ENCODE results near the gene SCYGR8.
"Not testable (repeated sequence)": the region's sequence is repeated elsewhere in the genome, so short reads cannot be mapped to it uniquely, and the experiment has no call there.

Gene SCYGR8

DNA sequence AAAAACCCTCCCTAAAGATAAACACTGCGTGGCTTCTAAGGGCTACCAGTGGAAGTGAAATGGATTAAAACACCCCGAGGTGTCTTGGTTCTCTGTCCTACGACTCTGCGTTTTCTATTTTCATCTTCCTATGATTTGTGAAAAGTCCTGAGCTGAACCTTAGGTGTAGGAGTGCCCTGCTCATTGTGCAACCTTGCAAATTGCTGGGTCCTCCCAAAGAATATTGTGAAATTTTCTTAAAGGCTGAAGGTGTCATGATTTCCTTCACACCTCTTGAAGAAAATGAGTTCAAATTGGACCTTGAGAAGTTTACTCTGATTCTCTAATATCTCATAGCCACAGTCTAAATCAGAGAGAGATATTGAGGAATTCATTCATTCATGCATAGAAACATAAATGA lies 26.1 kb upstream of the SCYGR8 start:
- H3K9ac ChIP-seq (ENCODE audit: low read length) = no peak overlapping the region
- no peak overlapping the region for H3K27ac ChIP-seq (ENCODE audit: low read length)
- H3K27me3 ChIP-seq (ENCODE audit: control insufficient read depth, insufficient read depth, low read length) = peaks cover 10% of the 10 kb centered on the region
- H3K36me3 ChIP-seq (ENCODE audit: control insufficient read depth, low read depth, low read length) = no peaks in the 10 kb centered on the region
- no peak overlapping the region for H3K4me3 ChIP-seq (ENCODE audit: low read length)
- H3K9me3 ChIP-seq (ENCODE audit: control insufficient read depth, low read depth, low read length) = no peaks in the 10 kb centered on the region
- peaks cover 12% of the 10 kb centered on the region for H3K4me1 ChIP-seq (ENCODE audit: control insufficient read depth, low read depth, low read length)

DNA sequence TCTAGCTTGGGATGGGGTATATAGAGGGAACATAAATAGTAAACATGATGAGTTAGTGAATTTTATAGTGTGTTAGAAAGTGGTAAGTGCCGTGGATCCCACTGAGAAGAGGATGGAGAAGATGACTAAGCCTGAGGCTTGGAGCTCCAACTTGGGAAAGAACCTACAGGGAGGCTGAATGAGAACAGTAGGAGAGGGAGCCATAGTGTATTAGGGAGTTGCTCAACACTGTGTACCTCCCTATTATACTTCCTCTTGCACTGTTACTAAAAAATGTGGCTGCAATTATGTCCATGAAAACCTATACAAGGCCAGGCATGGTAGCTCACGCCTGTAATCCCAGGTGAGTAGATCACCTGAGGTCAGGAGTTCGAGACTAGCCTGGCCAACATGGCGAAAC lies 25.0 kb upstream of the SCYGR8 start:
- Histone ChIP-seq H3K9ac (ENCODE audit: low read length) (no peak overlapping the region), H3K4me3 (ENCODE audit: low read length) (no peak overlapping the region), H3K4me1 (ENCODE audit: control insufficient read depth, low read depth, low read length) (peaks cover 12% of the 10 kb centered on the region), H3K27ac (ENCODE audit: low read length) (no peak overlapping the region), H3K36me3 (ENCODE audit: control insufficient read depth, low read depth, low read length) (no peaks in the 10 kb centered on the region), H3K27me3 (ENCODE audit: control insufficient read depth, insufficient read depth, low read length) (peaks cover 10% of the 10 kb centered on the region), H3K9me3 (ENCODE audit: control insufficient read depth, low read depth, low read length) (no peaks in the 10 kb centered on the region)

DNA sequence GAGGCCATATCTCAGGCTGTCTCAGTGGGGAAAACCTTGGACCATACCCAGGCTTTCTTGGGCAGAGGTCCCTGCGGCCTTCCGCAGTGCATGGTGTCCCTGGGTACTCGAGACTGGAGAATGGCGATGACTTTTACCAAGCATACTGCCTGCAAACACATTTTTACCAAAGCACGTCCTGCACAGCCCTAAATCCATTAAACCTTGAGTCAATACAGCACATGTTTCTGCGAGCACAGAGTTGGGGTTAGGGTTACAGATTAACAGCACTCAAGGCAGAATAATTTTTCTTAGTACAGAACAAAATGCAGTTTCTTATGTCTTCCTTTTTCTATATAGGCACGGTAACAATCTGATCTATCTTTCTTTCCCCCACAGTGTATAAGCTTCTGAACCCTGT lies 22.9 kb upstream of the SCYGR8 start:
- H3K36me3 ChIP-seq (ENCODE audit: control insufficient read depth, low read depth, low read length); H3K9ac ChIP-seq (ENCODE audit: low read length); H3K9me3 ChIP-seq (ENCODE audit: control insufficient read depth, low read depth, low read length); H3K4me1 ChIP-seq (ENCODE audit: control insufficient read depth, low read depth, low read length); H3K27ac ChIP-seq (ENCODE audit: low read length); H3K27me3 ChIP-seq (ENCODE audit: control insufficient read depth, insufficient read depth, low read length); H3K4me3 ChIP-seq (ENCODE audit: low read length): not testable (repeated sequence)

DNA sequence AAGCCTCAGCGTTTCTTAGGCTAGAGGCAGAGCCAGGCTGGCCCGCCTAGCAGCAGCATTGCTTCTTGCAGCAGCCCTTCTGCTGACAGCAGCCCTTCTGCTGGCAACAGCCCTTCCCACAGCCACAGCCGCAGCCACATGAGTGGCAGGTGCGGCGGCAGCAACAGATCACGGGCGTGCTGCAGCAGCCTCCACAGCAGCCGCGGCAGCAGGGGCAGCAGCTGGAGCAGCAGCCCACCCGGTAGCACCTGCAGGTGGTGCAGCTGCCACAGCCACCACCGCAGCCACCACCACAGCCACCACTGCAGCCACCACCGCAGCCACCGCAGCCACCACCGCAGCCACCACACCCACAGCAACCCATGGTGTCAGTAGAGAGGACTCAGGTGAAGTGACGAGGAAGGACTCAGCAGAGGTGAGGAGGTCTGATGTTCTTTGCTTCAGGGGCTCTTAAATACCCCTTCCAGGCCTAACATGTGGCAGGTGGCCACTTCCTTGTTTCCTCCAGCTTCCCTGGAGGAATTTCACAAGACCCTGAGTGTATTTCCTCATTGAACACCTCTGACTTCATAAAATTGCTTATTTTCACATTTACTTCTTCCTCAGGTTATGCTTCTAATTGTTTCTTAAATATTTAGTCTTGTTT lies 21.2 kb upstream of the SCYGR8 start, which contains the start of gene SCYGR6:
Gene SCYGR6 (minus strand): TSS at position 364 of the 646 bp plus-strand sequence. CDS start 0 bp downstream, at position 364.
- Histone ChIP-seq H3K36me3 (ENCODE audit: control insufficient read depth, low read depth, low read length) (no peaks in the 10 kb centered on the region), H3K9ac (ENCODE audit: low read length) (no peak within 1 kb of the TSS), H3K9me3 (ENCODE audit: control insufficient read depth, low read depth, low read length) (no peaks in the 10 kb centered on the region), H3K27me3 (ENCODE audit: control insufficient read depth, insufficient read depth, low read length) (no peaks in the 10 kb centered on the region), H3K27ac (ENCODE audit: low read length) (no peak within 1 kb of the TSS), H3K4me1 (ENCODE audit: control insufficient read depth, low read depth, low read length) (no peaks in the 10 kb centered on the region), H3K4me3 (ENCODE audit: low read length) (no peak within 1 kb of the TSS)

DNA sequence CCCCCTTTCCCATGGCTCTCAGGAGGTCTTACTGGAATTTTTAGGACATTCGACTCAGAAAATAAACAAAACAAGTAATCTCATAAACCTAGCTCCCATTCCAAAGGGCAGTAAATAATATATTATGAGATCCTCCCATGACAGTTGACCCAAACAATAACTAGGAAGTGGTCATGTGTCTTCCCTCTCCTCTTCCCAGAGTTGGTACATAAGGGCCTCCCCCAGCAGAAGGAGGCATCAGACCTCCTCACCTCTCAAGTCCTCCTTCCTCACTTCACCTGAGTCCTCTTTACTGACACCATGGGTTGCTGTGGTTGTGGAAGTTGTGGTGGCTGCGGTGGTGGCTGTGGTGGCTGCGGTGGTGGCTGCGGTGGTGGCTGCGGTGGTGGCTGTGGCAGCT lies 17.7 kb upstream of the SCYGR8 start, which contains the start of gene SCYGR7:
Gene SCYGR7 (plus strand): TSS at position 301 of the 400 bp plus-strand sequence. CDS start 0 bp downstream, at position 301.
- Histone ChIP-seq H3K27ac (ENCODE audit: low read length) (no peak within 1 kb of the TSS), H3K36me3 (ENCODE audit: control insufficient read depth, low read depth, low read length) (no peaks in the 10 kb centered on the region), H3K27me3 (ENCODE audit: control insufficient read depth, insufficient read depth, low read length) (no peaks in the 10 kb centered on the region), H3K4me3 (ENCODE audit: low read length) (no peak within 1 kb of the TSS), H3K9ac (ENCODE audit: low read length) (no peak within 1 kb of the TSS), H3K9me3 (ENCODE audit: control insufficient read depth, low read depth, low read length) (no peaks in the 10 kb centered on the region), H3K4me1 (ENCODE audit: control insufficient read depth, low read depth, low read length) (no peaks in the 10 kb centered on the region)

DNA sequence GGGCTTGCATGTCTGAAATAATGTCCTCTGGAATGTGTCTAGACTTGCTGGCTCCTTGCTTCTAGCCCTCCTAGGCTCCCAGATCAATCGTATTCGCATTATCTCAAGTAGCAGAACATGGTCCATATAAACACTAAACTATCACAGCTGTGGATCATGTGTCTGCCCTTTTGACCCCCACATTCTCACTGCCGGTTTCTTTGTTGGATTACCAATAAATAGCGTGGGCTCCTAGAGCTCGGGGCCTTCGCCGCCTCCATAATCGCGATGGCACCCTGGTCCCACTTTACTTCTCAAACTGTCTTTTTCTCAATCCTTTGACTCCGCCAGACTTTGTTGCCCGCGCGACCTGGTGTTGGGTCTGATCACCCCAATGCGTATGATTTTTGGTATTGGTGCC lies 6.3 kb upstream of the SCYGR8 start:
- Histone ChIP-seq H3K9ac (ENCODE audit: low read length) (no peak overlapping the region), H3K4me3 (ENCODE audit: low read length) (no peak overlapping the region), H3K27me3 (ENCODE audit: control insufficient read depth, insufficient read depth, low read length) (no peaks in the 10 kb centered on the region), H3K27ac (ENCODE audit: low read length) (no peak overlapping the region), H3K4me1 (ENCODE audit: control insufficient read depth, low read depth, low read length) (no peaks in the 10 kb centered on the region), H3K36me3 (ENCODE audit: control insufficient read depth, low read depth, low read length) (no peaks in the 10 kb centered on the region), H3K9me3 (ENCODE audit: control insufficient read depth, low read depth, low read length) (no peaks in the 10 kb centered on the region)

DNA sequence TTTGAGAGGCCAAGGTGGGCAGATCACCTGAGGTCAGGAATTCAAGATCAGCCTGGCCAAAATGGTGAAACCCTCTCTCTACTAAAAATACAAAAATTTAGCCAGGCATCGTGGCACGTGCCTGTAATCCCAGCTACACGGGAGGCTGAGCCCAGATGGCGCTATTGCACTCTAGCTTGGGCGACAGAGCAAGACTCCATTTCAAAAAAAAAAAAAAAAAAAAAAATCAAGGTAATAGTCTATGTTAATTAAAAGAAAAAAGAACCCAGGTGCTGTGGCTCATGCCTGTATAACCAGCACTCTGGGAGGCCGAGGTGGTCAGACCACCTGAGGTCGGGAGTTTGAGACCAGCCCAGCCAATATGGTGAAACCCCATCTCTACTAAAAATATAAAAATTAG lies 5.0 kb upstream of the SCYGR8 start:
- not testable (repeated sequence) for H3K36me3 ChIP-seq (ENCODE audit: control insufficient read depth, low read depth, low read length); H3K4me3 ChIP-seq (ENCODE audit: low read length); H3K9me3 ChIP-seq (ENCODE audit: control insufficient read depth, low read depth, low read length); H3K4me1 ChIP-seq (ENCODE audit: control insufficient read depth, low read depth, low read length); H3K27me3 ChIP-seq (ENCODE audit: control insufficient read depth, insufficient read depth, low read length); H3K27ac ChIP-seq (ENCODE audit: low read length); H3K9ac ChIP-seq (ENCODE audit: low read length)

DNA sequence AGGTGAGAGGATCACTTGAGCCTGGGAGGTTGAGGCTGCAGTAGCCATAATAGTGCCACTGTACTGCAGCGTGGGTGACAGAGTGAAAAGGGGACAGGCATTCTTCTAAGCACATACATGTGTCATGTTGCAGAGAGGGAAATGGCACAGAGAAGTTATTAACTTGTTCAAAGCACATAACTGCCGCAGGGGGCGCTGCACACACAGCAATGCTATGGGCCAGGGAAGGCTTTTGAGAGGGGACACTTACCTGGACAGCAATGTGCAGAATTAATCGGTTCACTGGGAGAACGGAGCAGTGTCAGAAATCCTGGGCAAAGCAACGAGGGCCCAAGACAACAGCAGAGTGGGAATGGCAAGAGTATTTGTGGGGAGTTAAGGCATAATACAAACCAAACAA lies 2.4 kb downstream of the SCYGR8 start:
- no peak overlapping the region for H3K4me3 ChIP-seq (ENCODE audit: low read length)
- no peaks in the 10 kb centered on the region for H3K9me3 ChIP-seq (ENCODE audit: control insufficient read depth, low read depth, low read length)
- no peak overlapping the region for H3K9ac ChIP-seq (ENCODE audit: low read length)
- no peaks in the 10 kb centered on the region for H3K4me1 ChIP-seq (ENCODE audit: control insufficient read depth, low read depth, low read length)
- H3K27me3 ChIP-seq (ENCODE audit: control insufficient read depth, insufficient read depth, low read length) = no peaks in the 10 kb centered on the region
- H3K27ac ChIP-seq (ENCODE audit: low read length) = no peak overlapping the region
- no peaks in the 10 kb centered on the region for H3K36me3 ChIP-seq (ENCODE audit: control insufficient read depth, low read depth, low read length)

DNA sequence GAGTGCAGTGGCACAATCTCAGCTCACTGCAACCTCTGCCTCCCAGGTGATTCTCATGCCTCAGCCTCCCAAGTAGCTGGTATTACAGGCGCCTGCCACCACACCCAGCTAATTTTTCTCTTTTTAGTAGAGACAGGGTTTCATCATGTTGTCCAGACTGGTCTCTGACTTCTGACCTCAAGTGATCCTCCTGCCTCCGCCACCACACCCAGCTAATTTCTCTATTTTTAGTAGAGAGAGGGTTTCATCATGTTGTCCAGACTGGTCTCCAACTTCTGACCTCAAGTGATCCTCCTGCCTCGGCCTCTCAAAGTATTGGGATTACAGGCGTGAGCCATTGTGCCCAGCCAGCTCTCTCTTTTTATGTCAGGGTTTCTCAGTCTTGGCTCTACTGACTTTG lies 10.6 kb downstream of the SCYGR8 start:
- not testable (repeated sequence) for H3K27ac ChIP-seq (ENCODE audit: low read length); H3K4me1 ChIP-seq (ENCODE audit: control insufficient read depth, low read depth, low read length); H3K36me3 ChIP-seq (ENCODE audit: control insufficient read depth, low read depth, low read length); H3K27me3 ChIP-seq (ENCODE audit: control insufficient read depth, insufficient read depth, low read length); H3K9ac ChIP-seq (ENCODE audit: low read length); H3K9me3 ChIP-seq (ENCODE audit: control insufficient read depth, low read depth, low read length); H3K4me3 ChIP-seq (ENCODE audit: low read length)

DNA sequence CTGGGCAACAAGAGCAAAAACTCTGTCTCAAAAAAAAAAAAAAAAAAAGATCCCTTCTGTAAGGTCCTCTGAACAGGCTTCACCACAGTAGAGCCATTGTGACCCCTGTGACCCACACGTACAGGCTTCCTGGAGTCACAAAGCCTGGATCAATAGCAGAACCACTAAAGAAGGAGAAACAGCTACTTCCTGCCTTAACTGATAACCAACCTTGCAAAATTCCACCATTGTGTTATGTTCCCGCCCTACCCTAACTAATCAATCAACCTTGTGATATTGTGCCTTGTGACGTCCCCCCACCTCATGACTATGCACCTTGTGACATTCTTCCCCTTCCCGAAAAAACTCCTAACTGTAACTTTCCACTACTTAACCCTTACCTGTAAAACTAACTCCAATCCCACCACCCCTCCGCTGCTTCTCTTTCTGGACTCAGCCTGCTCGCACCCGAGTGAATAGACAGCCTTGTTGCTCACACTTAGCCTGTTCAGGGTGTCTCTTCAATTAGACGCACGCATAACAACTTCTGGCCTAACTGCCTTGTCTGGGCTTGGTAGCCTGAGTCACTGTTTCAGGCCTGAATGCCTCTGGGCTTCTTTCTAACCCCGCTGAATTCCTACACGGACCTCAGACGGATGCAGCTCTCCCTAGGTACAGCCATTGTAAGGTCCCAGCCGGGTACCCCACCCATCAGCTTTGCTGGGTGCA lies 13.9 kb downstream of the SCYGR8 start:
- Histone ChIP-seq H3K9me3 (ENCODE audit: control insufficient read depth, low read depth, low read length) (no peaks in the 10 kb centered on the region), H3K4me1 (ENCODE audit: control insufficient read depth, low read depth, low read length) (peaks cover 7% of the 10 kb centered on the region), H3K4me3 (ENCODE audit: low read length) (no peak overlapping the region), H3K27ac (ENCODE audit: low read length) (no peak overlapping the region), H3K27me3 (ENCODE audit: control insufficient read depth, insufficient read depth, low read length) (no peaks in the 10 kb centered on the region), H3K9ac (ENCODE audit: low read length) (no peak overlapping the region), H3K36me3 (ENCODE audit: control insufficient read depth, low read depth, low read length) (no peaks in the 10 kb centered on the region)

DNA sequence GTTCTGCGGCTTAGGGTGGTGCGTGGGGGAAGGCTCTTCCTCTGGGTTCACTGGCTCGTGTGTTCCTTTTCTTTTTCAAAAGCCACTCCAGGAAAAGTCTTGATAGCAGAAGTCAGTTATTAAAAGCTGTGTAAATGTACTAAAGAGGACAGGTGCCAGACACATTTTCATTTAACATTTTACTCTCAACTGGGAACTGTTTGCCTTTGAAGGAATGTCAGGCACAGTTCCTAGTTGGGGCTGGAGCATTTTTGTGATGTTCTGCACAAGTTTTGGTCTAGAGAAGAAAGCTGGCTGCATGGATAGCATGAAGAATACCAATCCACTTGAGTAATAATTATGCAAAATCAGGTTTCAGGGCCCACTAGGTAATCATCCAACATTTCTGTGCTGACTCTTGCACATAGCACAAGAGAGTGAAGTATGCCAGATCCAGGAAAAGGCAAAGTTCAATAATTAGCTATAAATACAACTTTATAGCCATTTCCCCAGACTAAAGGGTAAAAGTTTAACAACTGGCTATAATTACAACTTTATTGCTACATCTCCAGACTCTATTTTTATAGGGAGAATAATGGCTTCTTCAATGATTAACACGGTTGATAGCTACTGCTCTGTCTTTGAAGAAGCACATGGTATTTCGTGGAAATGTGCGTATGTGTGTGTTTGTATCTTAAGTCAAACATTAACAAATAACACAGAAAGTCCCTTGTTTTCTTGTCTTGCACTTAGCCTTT lies 16.2 kb downstream of the SCYGR8 start:
- Histone ChIP-seq H3K27me3 (ENCODE audit: control insufficient read depth, insufficient read depth, low read length) (no peaks in the 10 kb centered on the region), H3K27ac (ENCODE audit: low read length) (no peak overlapping the region), H3K36me3 (ENCODE audit: control insufficient read depth, low read depth, low read length) (no peaks in the 10 kb centered on the region), H3K4me3 (ENCODE audit: low read length) (no peak overlapping the region), H3K9me3 (ENCODE audit: control insufficient read depth, low read depth, low read length) (no peaks in the 10 kb centered on the region), H3K9ac (ENCODE audit: low read length) (no peak overlapping the region), H3K4me1 (ENCODE audit: control insufficient read depth, low read depth, low read length) (peaks cover 7% of the 10 kb centered on the region)

Data from iPS-18a (cell line).